LNCaP clone FGC (cell line): ENCODE data around the gene TRMO.

Source experiments
- DNase-seq: peaks from one replicate; pipeline ENCODE4 v3.0.0-alpha.2; 2011; ENCODE audit warnings: low read depth
- H3K4me3 ChIP-seq: 2 replicates; pipeline ENCODE4 v1.5.1; 2011; ENCODE audit warnings: mild to moderate bottlenecking, low read depth, low read length, control low read depth
- CTCF ChIP-seq: IDR thresholded peaks from 2 replicates; pipeline ENCODE4 v1.5.1; 2012; ENCODE audit warnings: mild to moderate bottlenecking; ENCODE audit not compliant: control insufficient read depth, insufficient read depth; ENCODE audit errors: extremely low read depth

Gene TRMO

DNA sequence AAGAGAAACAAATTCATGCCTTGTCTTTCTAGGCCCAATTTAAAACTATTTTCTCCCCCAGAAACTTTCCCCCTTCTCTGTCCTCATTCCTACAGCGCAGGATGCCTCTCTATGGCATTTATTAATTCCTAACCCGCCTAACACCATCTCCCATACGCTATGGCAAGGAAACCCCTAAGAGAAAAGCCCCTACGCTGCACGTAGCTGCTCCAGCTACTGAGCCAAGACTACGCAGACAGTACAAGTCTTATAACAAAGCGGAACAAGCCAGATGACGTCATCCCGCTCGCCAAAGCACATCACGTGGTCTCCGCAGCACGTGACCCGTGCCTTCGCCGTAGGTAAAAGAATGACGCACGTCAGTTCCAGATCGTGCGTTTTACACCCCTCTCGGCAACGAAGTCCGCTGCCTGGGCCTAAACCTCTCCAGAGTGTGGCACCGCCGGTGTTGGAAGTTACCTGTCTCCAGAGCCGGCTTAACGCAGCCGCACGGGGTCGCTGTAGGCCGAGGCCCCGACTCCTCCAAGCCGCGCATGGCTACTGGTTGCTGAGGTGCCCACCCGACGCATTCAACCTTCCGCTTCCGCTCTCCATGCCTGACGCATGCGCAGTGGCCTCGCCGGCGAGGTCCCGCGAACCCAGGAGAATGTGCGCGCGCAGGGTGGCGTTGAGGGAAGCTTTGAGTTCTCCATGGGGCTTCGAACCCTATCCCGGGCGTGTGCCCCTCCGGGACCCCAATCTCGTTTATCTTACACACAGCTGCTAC lies at the start of gene TRMO:
TRMO (minus strand) TSS at position 542 of the 766 bp plus-strand sequence; CDS start at position 535, 7 bp downstream.
- peak; percentile 97 for DNase-seq
- H3K4me3 ChIP-seq: peak within 1 kb of the TSS; percentile 78
- TF ChIP-seq CTCF: peak; percentile 56

DNA sequence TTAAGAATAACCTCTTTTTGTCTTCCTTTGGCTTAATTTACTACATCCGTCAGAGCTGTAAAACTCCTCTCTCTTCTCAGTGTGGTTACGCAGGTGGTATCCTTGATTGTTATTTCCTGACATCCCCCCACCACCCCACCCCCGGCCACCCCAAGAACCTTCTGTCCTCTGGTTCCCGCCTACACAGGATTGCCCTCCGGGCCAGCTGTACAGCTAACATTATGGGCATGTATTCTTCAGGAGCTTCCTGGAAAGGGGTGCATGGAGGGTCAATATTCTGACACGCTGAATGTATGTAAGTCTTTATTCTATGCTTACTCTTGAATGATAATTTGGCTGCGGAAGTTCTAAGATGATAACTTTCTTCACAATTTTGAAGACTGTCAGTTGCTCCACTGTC lies 47.9 kb upstream of the TRMO start:
- no peak for TF ChIP-seq CTCF
- H3K4me3 ChIP-seq: no peak overlapping the region
- no peak for DNase-seq

DNA sequence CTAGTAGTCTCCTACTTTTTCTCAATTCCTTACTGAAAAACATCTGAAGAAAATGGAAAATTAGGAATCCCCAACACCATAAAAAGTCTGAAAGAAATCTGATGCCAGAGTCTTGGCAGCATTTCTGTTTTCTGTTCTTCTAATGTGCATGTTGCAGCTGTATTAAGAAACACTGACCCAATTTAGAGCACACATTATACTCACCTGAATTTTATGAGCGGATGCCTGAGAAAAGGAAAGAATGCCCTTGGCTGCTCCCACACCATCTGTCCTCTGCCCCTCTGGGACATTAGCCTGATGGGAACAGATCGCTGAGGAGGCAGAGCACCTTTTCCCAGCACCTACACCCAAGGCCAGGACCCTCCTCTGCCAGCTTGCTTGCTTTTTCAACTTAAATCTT lies 46.7 kb upstream of the TRMO start:
- H3K4me3 ChIP-seq: no peak overlapping the region
- DNase-seq: no peak
- TF ChIP-seq CTCF: no peak

GRCh38 chr9:97966493-97966892 lies 44.2 kb upstream of the TRMO start:
- no peak for TF ChIP-seq CTCF
- DNase-seq: no peak
- no peak overlapping the region for H3K4me3 ChIP-seq

GRCh38 chr9:97964901-97965300 lies 42.6 kb upstream of the TRMO start:
- no peak for DNase-seq
- H3K4me3 ChIP-seq: no peak overlapping the region
- no peak for TF ChIP-seq CTCF

DNA sequence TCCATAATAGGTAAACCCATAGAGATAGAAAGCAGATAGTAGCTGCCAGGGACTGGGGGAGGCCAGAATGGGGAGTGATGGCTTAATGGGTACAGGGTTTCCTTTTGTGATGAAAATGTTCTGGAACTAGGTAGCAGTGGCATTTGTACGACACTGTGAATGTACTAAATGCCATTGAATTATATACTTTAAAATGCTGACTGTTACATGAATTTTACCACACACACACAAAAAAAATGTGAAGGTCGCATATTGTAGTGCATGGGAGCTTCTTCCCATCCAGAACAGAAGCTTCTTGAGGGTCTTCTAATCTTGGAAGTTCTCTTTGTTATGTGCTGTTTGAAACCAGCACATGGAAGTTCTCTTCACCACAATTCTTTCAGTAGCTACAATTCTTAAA lies 40.9 kb upstream of the TRMO start:
- no peak for DNase-seq
- no peak for TF ChIP-seq CTCF
- no peak overlapping the region for H3K4me3 ChIP-seq

DNA sequence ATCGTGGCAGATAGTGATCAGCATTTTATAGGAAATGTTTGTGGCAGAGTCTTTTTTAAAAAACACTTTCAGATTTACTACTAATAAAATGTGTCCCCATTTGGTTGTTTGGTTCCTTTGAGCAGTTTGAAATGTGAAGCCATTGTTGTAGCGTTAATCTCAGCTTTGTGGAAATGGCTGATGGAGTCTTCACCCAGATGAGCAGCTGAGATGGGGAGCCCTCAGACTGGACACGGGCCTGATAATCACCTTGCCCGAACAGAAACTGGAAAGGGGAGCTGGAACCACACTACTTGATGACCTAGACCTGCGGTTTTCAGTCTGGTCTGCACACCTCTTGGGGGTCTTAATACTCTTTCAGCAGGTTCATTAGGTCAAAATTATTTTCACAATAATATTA lies 40.3 kb upstream of the TRMO start:
- no peak for DNase-seq
- H3K4me3 ChIP-seq: no peak overlapping the region
- no peak for TF ChIP-seq CTCF
